IMR-90 (cell line): ENCODE results near the gene ANKRD33B. TPM values are rescaled to one million over a fixed set of nuclear protein-coding genes. Genes with fewer than 3 reads are reported as not detected.

Experiments used
- ATAC-seq: fragments of 200-7000 bp; cut with Tn5 transposase; 2 replicates; pipeline ENCODE4 v1.9.1; 2020; ENCODE audit warnings: low read depth, mild to moderate bottlenecking, moderate library complexity
- BruUV-seq: library from RNA; stranded (reverse); fragments of 400-500 nt; replicated peaks from 2 replicates; lab custom pipeline; 2021; lab: Mats Ljungman, UMichigan
- CTCF ChIA-PET: fragments of 300-600 bp; formaldehyde crosslinking; extraction: SDS; loops from one replicate; lab custom pipeline; 2021; ENCODE audit warnings: antibody characterized with exemption; lab: Yijun Ruan, JAX
- POLR2A ChIA-PET: fragments of 300-600 bp; sonication (Branson Sonifier 250); formaldehyde crosslinking; loops from one replicate; lab custom pipeline; 2022; ENCODE audit warnings: antibody characterized with exemption; ENCODE audit not compliant: unreplicated experiment; lab: Charles Lee
- DNase-seq: peaks from one replicate; pipeline ENCODE4 v3.0.0; 2013
- H2AFZ ChIP-seq: replicated peaks from 2 replicates; pipeline ENCODE3; 2013; ENCODE audit warnings: low read length, mild to moderate bottlenecking; ENCODE audit not compliant: poor library complexity
- H2AK5ac ChIP-seq: 2 replicates; pipeline ENCODE4 v1.6.1; 2013; ENCODE audit warnings: low read depth, low read length, inconsistent platforms
- H2AK9ac ChIP-seq: replicated peaks from 2 replicates; pipeline ENCODE3; 2013; ENCODE audit warnings: mild to moderate bottlenecking, low read depth, low read length, moderate library complexity; ENCODE audit not compliant: poor library complexity
- H2BK120ac ChIP-seq: 2 replicates; pipeline ENCODE4 v1.6.1; 2013; ENCODE audit warnings: low read depth, low read length, inconsistent platforms
- H2BK15ac ChIP-seq: 3 replicates; pipeline ENCODE4 v1.6.1; 2013; ENCODE audit warnings: low read depth, low read length, inconsistent platforms
- H2BK20ac ChIP-seq: 2 replicates; pipeline ENCODE4 v1.6.1; 2013; ENCODE audit warnings: low read depth, mild to moderate bottlenecking, inconsistent platforms, low read length, moderate library complexity
- H2BK5ac ChIP-seq: 2 replicates; pipeline ENCODE4 v1.6.1; 2013; ENCODE audit warnings: mild to moderate bottlenecking, low read depth, low read length, inconsistent platforms; ENCODE audit not compliant: poor library complexity, severe bottlenecking
- H3K14ac ChIP-seq: replicated peaks from 2 replicates; pipeline ENCODE4 v1.6.1; 2013; ENCODE audit warnings: low read depth, low read length, inconsistent platforms
- H3K18ac ChIP-seq: 2 replicates; pipeline ENCODE4 v1.6.1; 2013; ENCODE audit warnings: low read depth, low read length, control low read depth
- H3K23ac ChIP-seq: 2 replicates; pipeline ENCODE4 v1.6.1; 2013; ENCODE audit warnings: low read depth, low read length, inconsistent platforms
- H3K27ac ChIP-seq: 2 replicates; pipeline ENCODE4 v1.5.1; 2013; ENCODE audit warnings: mild to moderate bottlenecking, control low read depth, low read length; ENCODE audit not compliant: insufficient read depth
- H3K27me3 ChIP-seq: 2 replicates; pipeline ENCODE4 v1.6.1; 2013; ENCODE audit warnings: low read length; ENCODE audit not compliant: control insufficient read depth, insufficient read depth
- H3K36me3 ChIP-seq: 2 replicates; pipeline ENCODE4 v1.6.1; 2013; ENCODE audit warnings: low read length, mixed read lengths; ENCODE audit not compliant: control insufficient read depth, insufficient read depth
- H3K4ac ChIP-seq: 2 replicates; pipeline ENCODE4 v1.6.1; 2013; ENCODE audit warnings: low read depth, low read length, inconsistent platforms
- H3K4me1 ChIP-seq: 2 replicates; pipeline ENCODE4 v1.6.1; 2013; ENCODE audit warnings: low read length, mixed read lengths; ENCODE audit not compliant: control insufficient read depth, insufficient read depth
- H3K4me2 ChIP-seq: 2 replicates; pipeline ENCODE4 v1.6.1; 2013; ENCODE audit warnings: low read depth, mild to moderate bottlenecking, control low read depth, low read length, moderate library complexity
- H3K4me3 ChIP-seq: 2 replicates; pipeline ENCODE4 v1.5.1; 2013; ENCODE audit warnings: low read depth, mild to moderate bottlenecking, control low read depth, low read length, moderate library complexity; ENCODE audit not compliant: insufficient read depth
- H3K56ac ChIP-seq: 2 replicates; pipeline ENCODE4 v1.6.1; 2013; ENCODE audit warnings: low read length, inconsistent platforms; ENCODE audit not compliant: insufficient read depth; ENCODE audit errors: extremely low read depth
- H3K79me1 ChIP-seq, 2 experiments: 2 replicates each; pipeline ENCODE4 v1.6.1; 2013; ENCODE audit warnings: low read length in 2 of 2, inconsistent platforms in 1 of 2, low read depth in 1 of 2
- H3K9ac ChIP-seq: 2 replicates; pipeline ENCODE4 v1.6.1; 2013; ENCODE audit warnings: low read depth, low read length, control low read depth
- H3K9me1 ChIP-seq: 2 replicates; pipeline ENCODE4 v1.6.1; 2013; ENCODE audit warnings: low read length, inconsistent platforms; ENCODE audit not compliant: insufficient read depth
- H3K9me3 ChIP-seq: 2 replicates; pipeline ENCODE4 v1.6.1; 2013; ENCODE audit warnings: low read length; ENCODE audit not compliant: control insufficient read depth, insufficient read depth
- H4K20me1 ChIP-seq: 2 replicates; pipeline ENCODE4 v1.6.1; 2013; ENCODE audit warnings: low read length, inconsistent platforms; ENCODE audit not compliant: insufficient read depth
- H4K5ac ChIP-seq: 2 replicates; pipeline ENCODE4 v1.6.1; 2013; ENCODE audit warnings: mild to moderate bottlenecking, low read depth, low read length, control low read depth
- H4K8ac ChIP-seq, 2 experiments: 2 replicates each; pipeline ENCODE4 v1.6.1; 2013; ENCODE audit warnings: low read depth in 2 of 2, low read length in 2 of 2, control low read depth in 1 of 2, inconsistent platforms in 1 of 2
- H4K91ac ChIP-seq: 2 replicates; pipeline ENCODE4 v1.6.1; 2013; ENCODE audit warnings: low read depth, low read length, inconsistent platforms; ENCODE audit not compliant: insufficient read depth
- MAFK ChIP-seq: IDR thresholded peaks from 2 replicates; pipeline ENCODE4 v1.6.1; 2012; ENCODE audit warnings: low read depth, low read length, improper control_type of control experiment
- MXI1 ChIP-seq: IDR thresholded peaks from 2 replicates; pipeline ENCODE4 v1.6.1; 2012; ENCODE audit warnings: low read depth, mild to moderate bottlenecking, low read length, moderate library complexity, borderline replicate concordance
- NFE2L2 ChIP-seq: fragments of 150-350 bp; IDR thresholded peaks from 2 replicates; pipeline ENCODE4 v1.6.1; 2016; ENCODE audit warnings: low read depth, mild to moderate bottlenecking, low read length
- POLR2A ChIP-seq: IDR thresholded peaks from 2 replicates; pipeline ENCODE4 v1.6.1; 2012; ENCODE audit warnings: mild to moderate bottlenecking, low read depth, low read length
- RAD21 ChIP-seq: IDR thresholded peaks from 2 replicates; pipeline ENCODE4 v1.6.1; 2012; ENCODE audit warnings: low read length, improper control_type of control experiment
- RCOR1 ChIP-seq: IDR thresholded peaks from 2 replicates; pipeline ENCODE4 v1.6.1; 2012; ENCODE audit warnings: mild to moderate bottlenecking, low read length, improper control_type of control experiment; ENCODE audit not compliant: insufficient replicate concordance
- RFX5 ChIP-seq: IDR thresholded peaks from 2 replicates; pipeline ENCODE4 v1.8.0; 2012; ENCODE audit warnings: low read depth, mild to moderate bottlenecking, low read length, moderate library complexity
- SMC3 ChIP-seq: fragments of 150-350 bp; IDR thresholded peaks from 2 replicates; pipeline ENCODE4 v1.6.1; 2016; ENCODE audit warnings: low read depth, mild to moderate bottlenecking, antibody characterized with exemption, low read length, moderate library complexity
- USF2 ChIP-seq: fragments of 150-350 bp; IDR thresholded peaks from 2 replicates; pipeline ENCODE4 v1.6.1; 2017; ENCODE audit warnings: mild to moderate bottlenecking, antibody characterized with exemption, low read length, low read depth
- WGBS, 2 experiments: methylation state at CpG; one replicate each; pipeline versions ENCODE4 v1.1.5 to v1.1.7; 2013; ENCODE audit warnings: missing lambda C conversion rate in 2 of 2; ENCODE audit not compliant: insufficient read length in 1 of 2; ENCODE audit errors: extremely low coverage in 2 of 2; 5-methylcytosine and 5-hydroxymethylcytosine counted together
- dilution Hi-C: fragments of 300-500 bp; cut with HindIII; formaldehyde crosslinking; loops from one replicate; pipeline ENCODE4 v1.14.3; 2018; ENCODE audit warnings: low sequenced_read_pairs; ENCODE audit not compliant: unreplicated experiment
- in situ Hi-C: fragments of 300-500 bp; cut with MboI; formaldehyde crosslinking; loops from 3 replicates; pipeline ENCODE4 v1.14.3; 2019; ENCODE audit warnings: low sequenced_read_pairs, inconsistent platforms, mixed read lengths
- intact Hi-C: fragments of 100-400 bp; cut with micrococcal nuclease; formaldehyde crosslinking; loops from 2 replicates; pipeline ENCODE4 v1.10.0; 2022
- polyA plus RNA-seq, 3 experiments: library from polyadenylated mRNA; depleted of rRNA; stranded (reverse); fragments of >200 nt; gene quantifications; 2 replicates each; pipeline ENCODE4 v1.2.3, GENCODE V29; 2012; ENCODE audit warnings: low replicate concordance in 1 of 3
- total RNA-seq: library from RNA; depleted of rRNA; stranded (reverse); fragments of >200 nt; gene quantifications from 2 replicates; pipeline ENCODE4 v1.2.3, GENCODE V29; 2012
- TF ChIP-seq, protein P1 (sequence below): conservative IDR thresholded peaks from 2 replicates; pipeline ENCODE4 v1.5.1; 2012; ENCODE audit warnings: mild to moderate bottlenecking, low read depth, low read length, improper control_type of control experiment

The ANKRD33B gene
- total and polyA plus RNA-seq, 2 of the 4 experiments (the other 2 are of a cell fraction), result 2.5 to 3.3 TPM

GRCh38 chr5:10617103-10617502 is 53.2 kb downstream of the ANKRD33B start:
- intact Hi-C loops (no loop called here), in situ Hi-C loops (no loop called here), dilution Hi-C loops (no loop called here)
- Histone ChIP-seq H2AFZ (no peak overlapping the region), H3K4me3 (no peak overlapping the region), H4K91ac (no peak overlapping the region), H3K23ac (no peak overlapping the region; the same call in 1 of the 2 replicates), H3K27ac (no peak overlapping the region), H3K9me3 (peaks cover 2% of the 10 kb centered on the region; the same call in 1 of the 2 replicates), H2BK5ac (no peak overlapping the region), H3K9ac (no peak overlapping the region), H3K27me3 (no peaks in the 10 kb centered on the region), H3K9me1 (peaks cover 3% of the 10 kb centered on the region; the same call in 1 of the 2 replicates), H2BK120ac (no peak overlapping the region), H3K79me1 (peaks cover 14 to 42% of the 10 kb centered on the region in 2 experiments; a peak in 3 of 4 replicates), H2BK15ac (no peak overlapping the region), H2AK5ac (no peak overlapping the region), H3K4me1 (peaks cover 2% of the 10 kb centered on the region; the same call in 1 of the 2 replicates), H3K14ac (no peak overlapping the region), H2BK20ac (no peak overlapping the region), H3K4ac (no peak overlapping the region), H3K18ac (no peak overlapping the region), H3K56ac (no peak overlapping the region), H3K36me3 (peaks cover 26% of the 10 kb centered on the region), H3K4me2 (no peak overlapping the region), H4K8ac (no peak overlapping the region), H4K5ac (no peak overlapping the region), H2AK9ac (no peak overlapping the region), H4K20me1 (peaks cover 12% of the 10 kb centered on the region)
- WGBS, 2 experiments, result 100% methylated on average over 6 of the region's 10 CpGs; no CpG with 5 or more reads in 1 of the 2 experiments
- ChIA-PET CTCF (no interaction called here), POLR2A (no interaction called here)
- ATAC-seq, result no peak
- BruUV-seq, result no TSS peak
- TF ChIP-seq MAFK, result no peak
- TF ChIP-seq SMC3, result no peak
- no peak for TF ChIP-seq USF2
- TF ChIP-seq NFE2L2, result no peak
- no peak for TF ChIP-seq POLR2A
- no peak for TF ChIP-seq RCOR1
- TF ChIP-seq MXI1, result no peak
- TF ChIP-seq, protein P1, sequence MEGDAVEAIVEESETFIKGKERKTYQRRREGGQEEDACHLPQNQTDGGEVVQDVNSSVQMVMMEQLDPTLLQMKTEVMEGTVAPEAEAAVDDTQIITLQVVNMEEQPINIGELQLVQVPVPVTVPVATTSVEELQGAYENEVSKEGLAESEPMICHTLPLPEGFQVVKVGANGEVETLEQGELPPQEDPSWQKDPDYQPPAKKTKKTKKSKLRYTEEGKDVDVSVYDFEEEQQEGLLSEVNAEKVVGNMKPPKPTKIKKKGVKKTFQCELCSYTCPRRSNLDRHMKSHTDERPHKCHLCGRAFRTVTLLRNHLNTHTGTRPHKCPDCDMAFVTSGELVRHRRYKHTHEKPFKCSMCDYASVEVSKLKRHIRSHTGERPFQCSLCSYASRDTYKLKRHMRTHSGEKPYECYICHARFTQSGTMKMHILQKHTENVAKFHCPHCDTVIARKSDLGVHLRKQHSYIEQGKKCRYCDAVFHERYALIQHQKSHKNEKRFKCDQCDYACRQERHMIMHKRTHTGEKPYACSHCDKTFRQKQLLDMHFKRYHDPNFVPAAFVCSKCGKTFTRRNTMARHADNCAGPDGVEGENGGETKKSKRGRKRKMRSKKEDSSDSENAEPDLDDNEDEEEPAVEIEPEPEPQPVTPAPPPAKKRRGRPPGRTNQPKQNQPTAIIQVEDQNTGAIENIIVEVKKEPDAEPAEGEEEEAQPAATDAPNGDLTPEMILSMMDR, result no peak
- TF ChIP-seq RAD21, result no peak
- no peak for TF ChIP-seq RFX5
- DNase-seq, result no peak
